Measurements from ENCODE around the gene HASPIN.

- TF ChIP-seq POLR2A (IDR thresholded peaks at IDR 0.05) = no peak
- TF ChIP-seq, protein P1, sequence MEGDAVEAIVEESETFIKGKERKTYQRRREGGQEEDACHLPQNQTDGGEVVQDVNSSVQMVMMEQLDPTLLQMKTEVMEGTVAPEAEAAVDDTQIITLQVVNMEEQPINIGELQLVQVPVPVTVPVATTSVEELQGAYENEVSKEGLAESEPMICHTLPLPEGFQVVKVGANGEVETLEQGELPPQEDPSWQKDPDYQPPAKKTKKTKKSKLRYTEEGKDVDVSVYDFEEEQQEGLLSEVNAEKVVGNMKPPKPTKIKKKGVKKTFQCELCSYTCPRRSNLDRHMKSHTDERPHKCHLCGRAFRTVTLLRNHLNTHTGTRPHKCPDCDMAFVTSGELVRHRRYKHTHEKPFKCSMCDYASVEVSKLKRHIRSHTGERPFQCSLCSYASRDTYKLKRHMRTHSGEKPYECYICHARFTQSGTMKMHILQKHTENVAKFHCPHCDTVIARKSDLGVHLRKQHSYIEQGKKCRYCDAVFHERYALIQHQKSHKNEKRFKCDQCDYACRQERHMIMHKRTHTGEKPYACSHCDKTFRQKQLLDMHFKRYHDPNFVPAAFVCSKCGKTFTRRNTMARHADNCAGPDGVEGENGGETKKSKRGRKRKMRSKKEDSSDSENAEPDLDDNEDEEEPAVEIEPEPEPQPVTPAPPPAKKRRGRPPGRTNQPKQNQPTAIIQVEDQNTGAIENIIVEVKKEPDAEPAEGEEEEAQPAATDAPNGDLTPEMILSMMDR (IDR thresholded peaks at IDR 0.05 in 4 of 5, conservative IDR thresholded peaks at IDR 0.05 in 1 of 5) = no peak
Observed at GRCh38 chr17:3772764-3773163, 49.1 kb downstream of the HASPIN start.
